ENCODE measurements around the gene STK10. TPM values are rescaled to one million over a fixed set of nuclear protein-coding genes. Genes with fewer than 3 reads are reported as not detected.

STK10 gene
- total RNA-seq, 4 donors from 2014 or later, result 32.6 to 61.6 (median 43.1) TPM

- TF ChIP-seq CTCF (IDR thresholded peaks at IDR 0.05; ENCODE audit: low read depth), result no peak
Measured at GRCh38 chr5:172054611-172055153, 133.3 kb downstream of the STK10 start.

DNA sequence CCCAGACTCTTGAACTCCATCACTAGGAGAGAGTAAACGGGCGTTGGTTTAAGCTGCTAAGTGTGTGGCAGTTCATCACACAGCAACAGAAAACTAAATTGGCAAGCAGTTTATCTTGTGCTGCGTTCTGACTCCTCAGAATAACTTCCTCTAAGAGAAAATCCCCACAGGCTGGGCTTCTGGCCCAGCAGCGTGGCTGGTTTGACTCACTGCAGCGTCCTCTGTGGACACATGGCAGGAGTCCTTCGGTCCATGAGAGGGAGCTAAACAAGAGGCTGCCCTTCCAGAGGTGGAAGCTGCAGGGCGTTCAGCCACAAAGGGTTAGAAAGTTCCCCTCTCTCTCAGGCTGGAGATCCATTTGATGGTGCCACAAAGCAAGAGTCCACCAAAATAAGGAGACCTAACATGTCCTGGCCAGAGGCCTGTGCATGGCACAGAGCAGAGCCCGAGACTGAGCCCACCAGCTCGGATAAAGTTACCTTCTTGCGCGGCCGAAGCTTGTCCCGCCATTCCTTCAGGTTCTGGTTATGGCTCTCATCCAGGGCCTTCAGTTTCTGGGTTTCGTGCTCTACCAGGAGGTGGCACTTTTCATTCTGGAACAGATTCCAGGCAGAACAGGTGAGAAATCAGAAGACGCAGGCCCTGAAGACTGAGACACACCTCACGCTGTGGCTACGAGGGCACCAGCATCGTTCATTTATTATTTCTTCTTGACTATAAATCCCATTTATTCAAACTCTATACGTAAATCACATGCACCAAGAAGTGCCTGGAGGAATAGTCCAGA is 135.4 kb downstream of the STK10 start:
- TF ChIP-seq CTCF (IDR thresholded peaks at IDR 0.05; ENCODE audit: low read depth), result no peak

- no peak for TF ChIP-seq CTCF (IDR thresholded peaks at IDR 0.05; ENCODE audit: low read depth)
Measured at GRCh38 chr5:172051643-172052339, 136.2 kb downstream of the STK10 start.

- TF ChIP-seq CTCF (IDR thresholded peaks at IDR 0.05; ENCODE audit: low read depth), result no peak
Measured at GRCh38 chr5:172050080-172050479, 137.9 kb downstream of the STK10 start.

DNA sequence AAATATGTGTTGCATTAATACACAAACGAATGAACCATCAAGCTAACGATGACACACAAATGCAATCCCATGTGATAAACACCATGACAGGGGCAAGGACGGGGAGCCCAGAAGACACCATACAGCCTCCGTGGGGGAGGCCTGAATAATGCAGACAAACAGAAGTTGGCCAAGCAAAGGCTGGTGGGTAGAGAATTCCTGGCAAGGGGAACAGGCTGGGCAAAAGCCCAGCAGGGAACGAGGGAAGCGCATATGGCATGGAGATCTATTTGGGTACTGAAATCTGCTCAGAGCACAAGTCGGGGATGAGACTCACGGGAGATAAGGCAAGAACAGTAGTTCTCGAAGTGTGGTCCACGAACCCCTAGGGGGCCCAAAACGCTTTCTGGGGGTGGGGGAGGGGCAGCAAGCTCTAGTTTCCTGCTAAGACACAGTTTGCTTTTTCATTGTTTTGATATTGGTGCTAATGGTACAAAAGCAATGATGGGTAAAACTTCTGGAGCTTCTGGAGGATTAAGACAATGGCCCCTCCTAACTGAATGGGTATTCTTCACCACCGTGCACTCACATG is 138.7 kb downstream of the STK10 start:
- TF ChIP-seq CTCF (IDR thresholded peaks at IDR 0.05; ENCODE audit: low read depth), result no peak

GRCh38 chr5:172048539-172049101 is 139.4 kb downstream of the STK10 start:
- no peak for TF ChIP-seq CTCF (IDR thresholded peaks at IDR 0.05; ENCODE audit: low read depth)

- TF ChIP-seq CTCF (IDR thresholded peaks at IDR 0.05; ENCODE audit: low read depth), result no peak
Measured at GRCh38 chr5:172048170-172048422, 139.9 kb downstream of the STK10 start.
